ENCODE results near the gene FAM131A.
A peak's percentile ranks its signal among the peaks of the same experiment; 100 is the strongest.

FAM131A gene

GRCh38 chr3:184337399-184337714 is at the start of gene FAM131A:
TSS of gene FAM131A (plus strand) at chr3:184337600. CDS start at chr3:184337631, 31 bp downstream.
- no peak for DNase-seq

- DNase-seq: peak; percentile 83
Observed at GRCh38 chr3:184289426-184289938, 47.9 kb upstream of the FAM131A start.

GRCh38 chr3:184290331-184290730 is 47.1 kb upstream of the FAM131A start:
- DNase-seq: no peak

- DNase-seq: no peak
Observed at GRCh38 chr3:184291044-184291737, 46.2 kb upstream of the FAM131A start.

- DNase-seq: no peak
Observed at GRCh38 chr3:184291738-184292445, 45.5 kb upstream of the FAM131A start.

- DNase-seq: no peak
Observed at GRCh38 chr3:184295771-184296170, 41.6 kb upstream of the FAM131A start.

- DNase-seq: no peak
Observed at GRCh38 chr3:184296616-184297015, 40.8 kb upstream of the FAM131A start.

GRCh38 chr3:184298759-184299487 is 38.5 kb upstream of the FAM131A start, which contains the start of gene PSMD2:
TSS of gene PSMD2 (plus strand) at chr3:184299241. CDS start at chr3:184299267, 26 bp downstream.
- DNase-seq: peak; percentile 98

GRCh38 chr3:184299488-184300377 is 37.7 kb upstream of the FAM131A start:
- DNase-seq: no peak

- DNase-seq: no peak
Observed at GRCh38 chr3:184300378-184300720, 37.1 kb upstream of the FAM131A start.

GRCh38 chr3:184305577-184305976 is 31.8 kb upstream of the FAM131A start:
- no peak for DNase-seq

- no peak for DNase-seq
Observed at GRCh38 chr3:184306341-184306972, 30.9 kb upstream of the FAM131A start.

- no peak for DNase-seq
Observed at GRCh38 chr3:184307915-184308314, 29.5 kb upstream of the FAM131A start.

GRCh38 chr3:184308744-184309143 is 28.7 kb upstream of the FAM131A start:
- DNase-seq: no peak

- DNase-seq: no peak
Observed at GRCh38 chr3:184311633-184312032, 25.8 kb upstream of the FAM131A start.

GRCh38 chr3:184314363-184314699 is 23.1 kb upstream of the FAM131A start, which contains the start of gene EIF4G1:
TSS of gene EIF4G1 (plus strand) at chr3:184314606. CDS start at chr3:184315797, 1,191 bp downstream.
- DNase-seq: peak; percentile 95

GRCh38 chr3:184314700-184315542 is 22.5 kb upstream of the FAM131A start:
- peak; percentile 78 for DNase-seq

GRCh38 chr3:184315543-184315867 is 21.9 kb upstream of the FAM131A start:
- DNase-seq: no peak

GRCh38 chr3:184315871-184316661 is 21.3 kb upstream of the FAM131A start:
- DNase-seq: no peak

- DNase-seq: no peak
Observed at GRCh38 chr3:184316792-184317191, 20.6 kb upstream of the FAM131A start.
